ENCODE data around the gene SLC27A5. TPM values are rescaled to one million over a fixed set of nuclear protein-coding genes. Genes with fewer than 3 reads are reported as not detected.

Gene SLC27A5
- total and polyA plus RNA-seq, 10 donors = 6.0 to 26.8 (median 8.6) TPM

DNA sequence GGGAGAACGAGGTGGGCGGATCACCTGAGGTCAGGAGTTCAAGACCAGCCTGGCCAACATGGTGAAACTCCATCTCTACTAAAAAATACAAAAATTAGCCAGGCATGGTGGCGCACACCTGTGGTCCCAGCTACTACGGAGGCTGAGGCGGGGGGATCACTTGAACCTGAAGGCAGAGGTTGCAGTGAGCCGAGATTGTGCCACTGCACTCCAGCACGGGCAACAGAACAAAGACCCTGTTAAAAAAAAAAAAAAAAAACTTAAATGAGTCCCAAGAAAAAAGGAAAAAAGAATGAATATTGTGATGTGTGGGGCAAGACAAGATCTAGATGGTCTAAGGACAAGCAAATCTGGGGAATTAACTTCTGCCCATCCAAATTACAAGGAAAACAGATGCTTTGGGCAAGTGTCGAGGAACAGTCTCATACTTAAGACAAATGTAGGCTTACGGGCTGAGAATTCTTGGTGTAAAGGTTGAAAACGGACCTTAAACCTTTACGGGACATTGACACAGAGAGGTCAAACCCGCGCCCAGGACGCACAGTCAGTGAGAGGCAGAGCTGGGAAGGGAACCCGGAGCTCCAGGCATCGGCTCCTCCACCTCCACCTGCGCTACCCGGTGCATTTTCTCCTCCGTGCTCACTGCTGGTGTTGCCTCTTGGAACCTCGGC, 45.6 kb downstream of the SLC27A5 start:
- H3K4me1 ChIP-seq = peaks cover 10 to 35% (median 21%) of the 10 kb centered on the region in 6 donors
- peak overlapping the region; percentile 93 to 100 (median 99) for H3K4me3 ChIP-seq
- peak overlapping the region in 6 of 8 donors; percentile 80 to 92 (median 86) for H3K27ac ChIP-seq
- intact Hi-C loops (cut with DNase I; ENCODE audit: low total_unique reads) = no loop called here
- peaks cover 0 to 23% (median 20%) of the 10 kb centered on the region in 6 donors for H3K36me3 ChIP-seq
- DNase-seq = no peak
- no peaks in the 10 kb centered on the region for H3K9me3 ChIP-seq
- no peaks in the 10 kb centered on the region for H3K27me3 ChIP-seq (replicated peaks in 1 of 7)
- no peak for TF ChIP-seq POLR2AphosphoS5 (IDR thresholded peaks at IDR 0.05)
- TF ChIP-seq POLR2A (IDR thresholded peaks at IDR 0.05) = no peak
- TF ChIP-seq, protein P1, sequence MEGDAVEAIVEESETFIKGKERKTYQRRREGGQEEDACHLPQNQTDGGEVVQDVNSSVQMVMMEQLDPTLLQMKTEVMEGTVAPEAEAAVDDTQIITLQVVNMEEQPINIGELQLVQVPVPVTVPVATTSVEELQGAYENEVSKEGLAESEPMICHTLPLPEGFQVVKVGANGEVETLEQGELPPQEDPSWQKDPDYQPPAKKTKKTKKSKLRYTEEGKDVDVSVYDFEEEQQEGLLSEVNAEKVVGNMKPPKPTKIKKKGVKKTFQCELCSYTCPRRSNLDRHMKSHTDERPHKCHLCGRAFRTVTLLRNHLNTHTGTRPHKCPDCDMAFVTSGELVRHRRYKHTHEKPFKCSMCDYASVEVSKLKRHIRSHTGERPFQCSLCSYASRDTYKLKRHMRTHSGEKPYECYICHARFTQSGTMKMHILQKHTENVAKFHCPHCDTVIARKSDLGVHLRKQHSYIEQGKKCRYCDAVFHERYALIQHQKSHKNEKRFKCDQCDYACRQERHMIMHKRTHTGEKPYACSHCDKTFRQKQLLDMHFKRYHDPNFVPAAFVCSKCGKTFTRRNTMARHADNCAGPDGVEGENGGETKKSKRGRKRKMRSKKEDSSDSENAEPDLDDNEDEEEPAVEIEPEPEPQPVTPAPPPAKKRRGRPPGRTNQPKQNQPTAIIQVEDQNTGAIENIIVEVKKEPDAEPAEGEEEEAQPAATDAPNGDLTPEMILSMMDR (IDR thresholded peaks at IDR 0.05 in 8 of 11, conservative IDR thresholded peaks at IDR 0.05 in 3 of 11) = no peak
- 37 to 41% (median 38%) methylated on average over 19 to 20 of the region's 20 CpGs for WGBS, 5 donors

DNA sequence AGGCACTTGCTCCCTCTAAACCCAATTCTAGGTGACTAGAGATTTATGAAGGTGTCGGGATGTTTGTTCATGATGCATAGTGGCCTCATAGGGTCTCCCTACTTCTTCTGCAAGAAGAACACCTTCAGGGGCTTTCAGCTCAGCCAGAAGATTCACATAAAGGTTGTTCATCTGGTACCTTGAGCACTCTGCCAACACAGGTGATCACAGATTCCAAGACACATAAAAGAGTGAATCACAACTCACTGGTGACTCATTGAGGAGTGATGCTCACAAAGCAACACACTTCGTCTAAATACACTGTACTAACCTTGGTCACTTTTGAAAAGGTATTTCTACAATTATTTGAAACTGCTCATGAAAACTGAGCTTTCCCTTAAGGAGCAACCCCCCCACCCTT, 51.8 kb downstream of the SLC27A5 start:
- WGBS, 5 donors = 88 to 100% (median 91%) methylated on average over 2 of the region's 2 CpGs
- Histone ChIP-seq H3K36me3 (peaks cover 0 to 33% (median 21%) of the 10 kb centered on the region in 6 donors), H3K9me3 (no peaks in the 10 kb centered on the region), H3K4me3 (no peak overlapping the region), H3K27ac (no peak overlapping the region), H3K27me3 (replicated peaks in 1 of 7) (no peaks in the 10 kb centered on the region), H3K4me1 (peaks cover 0 to 7% (median 1%) of the 10 kb centered on the region in 6 donors)
- TF ChIP-seq POLR2A (IDR thresholded peaks at IDR 0.05) (no peak), POLR2AphosphoS5 (IDR thresholded peaks at IDR 0.05) (no peak)
- TF ChIP-seq, protein P1 (IDR thresholded peaks at IDR 0.05 in 8 of 11, conservative IDR thresholded peaks at IDR 0.05 in 3 of 11) = no peak
- intact Hi-C loops (cut with DNase I; ENCODE audit: low total_unique reads) = no loop called here
- no peak for DNase-seq

DNA sequence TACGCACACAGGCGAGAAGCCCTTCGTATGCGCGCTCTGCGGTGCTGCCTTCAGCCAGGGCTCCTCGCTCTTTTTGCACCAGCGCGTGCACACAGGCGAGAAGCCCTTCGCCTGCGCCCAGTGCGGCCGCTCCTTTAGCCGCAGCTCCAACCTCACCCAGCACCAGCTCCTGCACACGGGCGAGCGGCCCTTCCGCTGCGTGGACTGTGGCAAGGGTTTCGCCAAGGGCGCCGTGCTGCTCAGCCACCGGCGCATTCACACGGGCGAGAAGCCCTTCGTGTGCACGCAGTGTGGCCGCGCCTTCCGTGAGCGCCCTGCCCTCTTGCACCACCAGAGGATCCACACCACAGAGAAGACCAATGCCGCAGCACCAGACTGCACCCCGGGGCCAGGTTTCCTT, 55.7 kb downstream of the SLC27A5 start:
- no peaks in the 10 kb centered on the region for H3K9me3 ChIP-seq
- TF ChIP-seq, protein P1 (IDR thresholded peaks at IDR 0.05 in 8 of 11, conservative IDR thresholded peaks at IDR 0.05 in 3 of 11) = no peak
- TF ChIP-seq POLR2A (IDR thresholded peaks at IDR 0.05) = no peak
- no peak for TF ChIP-seq POLR2AphosphoS5 (IDR thresholded peaks at IDR 0.05)
- no peak overlapping the region for H3K4me3 ChIP-seq
- 97 to 98% (median 98%) methylated on average over 29 to 35 of the region's 35 CpGs for WGBS, 5 donors
- DNase-seq = no peak
- intact Hi-C loops (cut with DNase I; ENCODE audit: low total_unique reads) = no loop called here
- peaks cover under 1 to 15% (median 9%) of the 10 kb centered on the region in 6 donors for H3K4me1 ChIP-seq
- H3K27me3 ChIP-seq (replicated peaks in 1 of 7) = no peaks in the 10 kb centered on the region
- peaks cover 0 to 50% (median 30%) of the 10 kb centered on the region in 6 donors for H3K36me3 ChIP-seq
- H3K27ac ChIP-seq = no peak overlapping the region

DNA sequence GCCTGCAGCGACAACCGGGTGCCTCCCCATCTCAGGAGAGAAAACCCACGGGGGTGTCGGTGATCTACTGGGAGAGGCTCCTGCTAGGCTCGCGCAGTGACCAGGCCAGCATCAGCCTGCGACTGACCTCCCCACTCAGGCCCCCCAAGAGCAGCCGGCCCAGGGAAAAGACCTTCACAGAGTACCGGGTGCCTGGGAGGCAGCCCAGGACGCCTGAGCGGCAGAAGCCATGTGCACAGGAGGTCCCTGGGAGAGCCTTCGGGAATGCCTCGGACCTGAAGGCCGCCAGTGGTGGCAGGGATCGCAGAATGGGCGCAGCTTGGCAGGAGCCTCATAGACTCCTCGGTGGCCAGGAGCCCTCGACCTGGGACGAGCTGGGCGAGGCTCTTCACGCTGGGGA, 56.5 kb downstream of the SLC27A5 start:
- intact Hi-C loops (cut with DNase I; ENCODE audit: low total_unique reads) = no loop called here
- Histone ChIP-seq H3K27ac (no peak overlapping the region), H3K9me3 (no peaks in the 10 kb centered on the region), H3K36me3 (peaks cover 0 to 50% (median 30%) of the 10 kb centered on the region in 6 donors), H3K27me3 (replicated peaks in 1 of 7) (no peaks in the 10 kb centered on the region), H3K4me3 (no peak overlapping the region), H3K4me1 (peaks cover 4 to 20% (median 14%) of the 10 kb centered on the region in 6 donors)
- TF ChIP-seq POLR2AphosphoS5 (IDR thresholded peaks at IDR 0.05) (no peak), POLR2A (IDR thresholded peaks at IDR 0.05) (no peak)
- TF ChIP-seq, protein P1 (IDR thresholded peaks at IDR 0.05 in 8 of 11, conservative IDR thresholded peaks at IDR 0.05 in 3 of 11) = no peak
- 95 to 97% (median 96%) methylated on average over 17 to 21 of the region's 21 CpGs for WGBS, 5 donors
- DNase-seq = no peak
